Hepatocyte (in vitro differentiated cells): ENCODE data around the gene PPP1R7.

Source experiments
- EZH2 ChIP-seq: fragments of 200-600 bp; sonication (generic); IDR thresholded peaks from 2 replicates; pipeline ENCODE4 v1.6.1; 2016; ENCODE audit warnings: antibody characterized with exemption, mild to moderate bottlenecking, borderline replicate concordance
- EZH2phosphoT487 ChIP-seq: fragments of 200-600 bp; sonication (generic); IDR thresholded peaks from one replicate; pipeline ENCODE4 v1.6.1; 2018; ENCODE audit warnings: antibody characterized with exemption, mild to moderate bottlenecking, low read depth, moderate library complexity; ENCODE audit not compliant: unreplicated experiment, severe bottlenecking
- TF ChIP-seq, protein P1 (sequence below): fragments of 200-600 bp; sonication (generic); IDR thresholded peaks from 2 replicates; pipeline ENCODE4 v1.5.1; 2016; ENCODE audit warnings: antibody characterized with exemption, mild to moderate bottlenecking; ENCODE audit not compliant: poor library complexity

DNA sequence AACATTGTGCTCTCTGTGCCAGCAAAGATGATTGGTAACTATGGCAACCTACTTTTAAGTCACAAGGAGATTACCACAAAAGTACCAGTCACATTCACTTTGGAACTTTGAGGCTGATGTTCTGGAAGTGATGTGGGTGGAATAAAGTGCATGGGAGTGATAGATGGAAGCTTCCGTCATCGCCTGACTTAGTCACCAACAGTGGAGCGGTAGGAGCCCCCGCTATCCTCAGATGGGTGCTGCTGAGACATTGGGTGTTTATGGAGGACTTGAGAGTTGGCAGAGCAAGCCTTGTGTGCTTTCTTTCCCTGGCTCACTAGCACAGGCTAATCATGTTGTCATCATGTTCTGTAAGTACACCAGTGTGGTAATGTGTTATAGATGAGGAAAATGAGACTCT, 4.6 kb downstream of the PPP1R7 start:
- TF ChIP-seq EZH2phosphoT487 (no peak), EZH2 (no peak)
- TF ChIP-seq, protein P1, sequence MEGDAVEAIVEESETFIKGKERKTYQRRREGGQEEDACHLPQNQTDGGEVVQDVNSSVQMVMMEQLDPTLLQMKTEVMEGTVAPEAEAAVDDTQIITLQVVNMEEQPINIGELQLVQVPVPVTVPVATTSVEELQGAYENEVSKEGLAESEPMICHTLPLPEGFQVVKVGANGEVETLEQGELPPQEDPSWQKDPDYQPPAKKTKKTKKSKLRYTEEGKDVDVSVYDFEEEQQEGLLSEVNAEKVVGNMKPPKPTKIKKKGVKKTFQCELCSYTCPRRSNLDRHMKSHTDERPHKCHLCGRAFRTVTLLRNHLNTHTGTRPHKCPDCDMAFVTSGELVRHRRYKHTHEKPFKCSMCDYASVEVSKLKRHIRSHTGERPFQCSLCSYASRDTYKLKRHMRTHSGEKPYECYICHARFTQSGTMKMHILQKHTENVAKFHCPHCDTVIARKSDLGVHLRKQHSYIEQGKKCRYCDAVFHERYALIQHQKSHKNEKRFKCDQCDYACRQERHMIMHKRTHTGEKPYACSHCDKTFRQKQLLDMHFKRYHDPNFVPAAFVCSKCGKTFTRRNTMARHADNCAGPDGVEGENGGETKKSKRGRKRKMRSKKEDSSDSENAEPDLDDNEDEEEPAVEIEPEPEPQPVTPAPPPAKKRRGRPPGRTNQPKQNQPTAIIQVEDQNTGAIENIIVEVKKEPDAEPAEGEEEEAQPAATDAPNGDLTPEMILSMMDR = no peak
